Gastroesophageal sphincter (tissue), 4 donors: ENCODE results near the gene COL7A1. TPM values are rescaled to one million over a fixed set of nuclear protein-coding genes. Genes with fewer than 3 reads are reported as not detected.
A peak's percentile ranks its signal among the peaks of the same experiment; 100 is the strongest.

Experiments
- ATAC-seq: fragments of 150-250 bp; one replicate; pipeline ENCODE4 v1.9.1; 2016; ENCODE audit warnings: mild to moderate bottlenecking, moderate library complexity
- H3K27ac ChIP-seq, 4 donors: fragments of 200-600 bp; sonication (generic) in 3 of 4; 1 replicate in 3 of 4; 2 replicates in 1 of 4; pipeline ENCODE4 v1.5.1; 2016 to 2019
- H3K27me3 ChIP-seq: fragments of 200-600 bp; sonication (generic); one replicate; pipeline ENCODE4 v1.5.1; 2019
- H3K36me3 ChIP-seq, 2 donors: fragments of 200-600 bp; sonication (generic); one replicate each; pipeline ENCODE4 v1.5.1; 2019; ENCODE audit warnings: control low read depth in 1 of 2
- H3K4me1 ChIP-seq, 3 donors: fragments of 200-600 bp; sonication (generic); 1 replicate in 2 of 3; 2 replicates in 1 of 3; pipeline ENCODE4 v1.5.1; 2016 to 2019; ENCODE audit warnings: control low read depth in 2 of 3
- H3K4me3 ChIP-seq, 2 donors: fragments of 200-600 bp; sonication (generic); one replicate each; pipeline ENCODE4 v1.5.1; 2019; ENCODE audit warnings: mild to moderate bottlenecking in 1 of 2, moderate library complexity in 1 of 2
- H3K9me3 ChIP-seq, 3 donors: fragments of 200-600 bp; sonication (generic); one replicate each; pipeline ENCODE4 v1.5.1; 2017 to 2019; ENCODE audit warnings: control low read depth in 2 of 3
- CTCF ChIP-seq, 4 experiments: fragments of 200-600 bp in 2 of 4; fragments of 450-650 bp in 2 of 4; sonication (generic) in 1 of 4; IDR thresholded peaks; one replicate each; pipeline ENCODE4 v1.5.1; 2017 to 2019; ENCODE audit warnings: antibody characterized with exemption in 4 of 4, mild to moderate bottlenecking in 2 of 4, moderate library complexity in 2 of 4
- EP300 ChIP-seq: sonication (generic); formaldehyde crosslinking; IDR thresholded peaks from one replicate; pipeline ENCODE4 v1.6.1; 2017; ENCODE audit warnings: antibody characterized with exemption, mild to moderate bottlenecking
- POLR2A ChIP-seq, 2 donors: fragments of 450-650 bp; IDR thresholded peaks; one replicate each; pipeline ENCODE4 v1.6.1; 2017; ENCODE audit warnings: antibody characterized with exemption in 2 of 2, mild to moderate bottlenecking in 2 of 2, moderate library complexity in 1 of 2
- POLR2AphosphoS5 ChIP-seq: sonication (generic); formaldehyde crosslinking; IDR thresholded peaks from one replicate; pipeline ENCODE4 v1.6.1; 2017; ENCODE audit warnings: antibody characterized with exemption
- WGBS, 2 donors: methylation state at CpG; one replicate each; pipeline ENCODE4 v1.1.5; 2018; ENCODE audit warnings: low coverage in 1 of 2; 5-methylcytosine and 5-hydroxymethylcytosine counted together
- total RNA-seq, 4 donors: library from RNA; depleted of rRNA; stranded (reverse); fragments of >200 nt; gene quantifications; one replicate each; pipeline ENCODE4 v1.1.0, GENCODE V29; 2016

The COL7A1 gene
- total RNA-seq, 4 donors from 2014 or later = 1.7 to 3.9 (median 1.9) TPM

- WGBS, 2 donors = 15 to 24% methylated on average over 3 to 8 of the region's 10 CpGs
- peak; percentile 16 for ATAC-seq
Observed at GRCh38 chr3:48595526-48596121, 495 bp upstream of the COL7A1 start.

GRCh38 chr3:48594417-48595049 lies 596 bp downstream of the COL7A1 start:
- no peak for TF ChIP-seq CTCF (IDR thresholded peaks at IDR 0.05)
- no peak for TF ChIP-seq POLR2A (IDR thresholded peaks at IDR 0.05)
- no peak for TF ChIP-seq POLR2AphosphoS5
- no peak for TF ChIP-seq EP300
- peak overlapping the region in 1 of 4 donors; percentile 60 for H3K27ac ChIP-seq
- H3K4me1 ChIP-seq = peaks cover 0 to 38% (median 29%) of the 10 kb centered on the region in 3 donors
- H3K9me3 ChIP-seq = no peaks in the 10 kb centered on the region
- peaks cover 0 to 23% of the 10 kb centered on the region in 2 donors for H3K36me3 ChIP-seq
- H3K4me3 ChIP-seq = peak overlapping the region; percentile 12 to 45
- ATAC-seq = no peak
- peaks cover 39% of the 10 kb centered on the region for H3K27me3 ChIP-seq
- WGBS, 2 donors = 39 to 69% methylated on average over 3 to 26 of the region's 39 CpGs

More at GRCh38 chr3:48595526-48596121, 495 bp upstream of the COL7A1 start:
- Histone ChIP-seq H3K4me3 (peak overlapping the region in 1 of 2 donors; percentile 45), H3K36me3 (peaks cover 0 to 34% of the 10 kb centered on the region in 2 donors), H3K9me3 (no peaks in the 10 kb centered on the region), H3K27me3 (peaks cover 39% of the 10 kb centered on the region), H3K27ac (peak overlapping the region in 2 of 4 donors; percentile 31 to 83), H3K4me1 (peaks cover 0 to 42% (median 32%) of the 10 kb centered on the region in 3 donors)
- TF ChIP-seq CTCF (IDR thresholded peaks at IDR 0.05) (no peak), POLR2A (IDR thresholded peaks at IDR 0.05) (no peak), EP300 (no peak), POLR2AphosphoS5 (no peak)

- WGBS, 2 donors = 88% methylated on average over 3 of the region's 9 CpGs; no CpG with 5 or more reads in 1 of the 2 donors
- no peaks in the 10 kb centered on the region for H3K9me3 ChIP-seq
- H3K36me3 ChIP-seq = peaks cover 0 to 11% of the 10 kb centered on the region in 2 donors
- H3K4me3 ChIP-seq = no peak overlapping the region
- TF ChIP-seq EP300 = no peak
- no peak for TF ChIP-seq POLR2AphosphoS5
- no peak for TF ChIP-seq CTCF (IDR thresholded peaks at IDR 0.05)
- TF ChIP-seq POLR2A (IDR thresholded peaks at IDR 0.05) = no peak
- ATAC-seq = no peak
- peaks cover 0 to 26% (median 17%) of the 10 kb centered on the region in 3 donors for H3K4me1 ChIP-seq
- no peak overlapping the region for H3K27ac ChIP-seq
- H3K27me3 ChIP-seq = peaks cover 39% of the 10 kb centered on the region
Observed at GRCh38 chr3:48593337-48593736, 1.8 kb downstream of the COL7A1 start.

GRCh38 chr3:48592519-48593087 lies 2.5 kb downstream of the COL7A1 start:
- no peak overlapping the region for H3K27ac ChIP-seq
- peaks cover 0 to 20% (median 12%) of the 10 kb centered on the region in 3 donors for H3K4me1 ChIP-seq
- peaks cover 0 to 4% of the 10 kb centered on the region in 2 donors for H3K36me3 ChIP-seq
- WGBS, 2 donors = 80 to 91% methylated on average over 1 to 6 of the region's 21 CpGs
- H3K27me3 ChIP-seq = peaks cover 39% of the 10 kb centered on the region
- H3K4me3 ChIP-seq = no peak overlapping the region
- H3K9me3 ChIP-seq = no peaks in the 10 kb centered on the region
- no peak for ATAC-seq
- TF ChIP-seq EP300 = no peak
- no peak for TF ChIP-seq POLR2AphosphoS5

- Histone ChIP-seq H3K9me3 (no peaks in the 10 kb centered on the region), H3K36me3 (no peaks in the 10 kb centered on the region), H3K27me3 (peaks cover 39% of the 10 kb centered on the region), H3K4me3 (no peak overlapping the region), H3K4me1 (peaks cover 0 to 20% (median 12%) of the 10 kb centered on the region in 3 donors), H3K27ac (no peak overlapping the region)
- no CpG with 5 or more reads among the region's 22 CpGs for WGBS, 2 donors
- no peak for ATAC-seq
- TF ChIP-seq EP300 (no peak), POLR2A (IDR thresholded peaks at IDR 0.05) (no peak), POLR2AphosphoS5 (no peak), CTCF (IDR thresholded peaks at IDR 0.05) (no peak)
Observed at GRCh38 chr3:48591886-48592518, 3.1 kb downstream of the COL7A1 start.
